B cell (primary cell): Measurements from ENCODE around the gene KCNT2. TPM values are rescaled to one million over a fixed set of nuclear protein-coding genes. Genes with fewer than 3 reads are reported as not detected.

Source experiments
- ATAC-seq: fragments of 200-7000 bp; cut with Tn5 transposase; one replicate; pipeline ENCODE4 v1.10.0; 2021; ENCODE audit warnings: low read depth, mild to moderate bottlenecking, moderate number of reproducible peaks, moderate library complexity
- CTCF ChIA-PET: fragments of 350-600 bp; sonication (Branson Sonifier 250); formaldehyde crosslinking; loops from one replicate; lab custom pipeline; 2021; ENCODE audit warnings: antibody characterized with exemption, inconsistent platforms; lab: Charles Lee
- POLR2A ChIA-PET: fragments of 350-600 bp; sonication (Branson Sonifier 250); formaldehyde crosslinking; loops from one replicate; lab custom pipeline; 2021; ENCODE audit warnings: antibody characterized with exemption; lab: Charles Lee
- DNase-seq: peaks from one replicate; pipeline ENCODE4 v3.0.0; 2013
- H2AFZ ChIP-seq: 2 replicates; pipeline ENCODE4 v1.6.1; 2012; ENCODE audit warnings: mild to moderate bottlenecking, low read depth, low read length; ENCODE audit not compliant: insufficient read depth, poor library complexity, severe bottlenecking
- H3K27ac ChIP-seq, 2 donors: 1 replicate in 1 of 2; 2 replicates in 1 of 2; pipeline ENCODE4 v1.5.1; 2012 to 2013; ENCODE audit warnings: low read length in 2 of 2, mild to moderate bottlenecking in 2 of 2, moderate library complexity in 1 of 2
- H3K27me3 ChIP-seq, 4 experiments: fragments of 200-600 bp in 1 of 4; sonication (generic) in 1 of 4; replicated peaks in 1 of 4; 1 replicate in 2 of 4; 2 replicates in 2 of 4; pipeline versions ENCODE4 v1.6.1 to v1.7.0; 2013 to 2016; ENCODE audit warnings: low read length in 3 of 4, mild to moderate bottlenecking in 2 of 4, mixed read lengths in 1 of 4, moderate library complexity in 1 of 4; ENCODE audit not compliant: insufficient read depth in 4 of 4, control insufficient read depth in 3 of 4; ENCODE audit errors: control extremely low read depth in 1 of 4
- H3K36me3 ChIP-seq, 2 experiments: replicated peaks in 1 of 2; 1 replicate in 1 of 2; 2 replicates in 1 of 2; pipeline versions ENCODE4 v1.6.1 to v1.7.1; 2013; ENCODE audit warnings: low read length in 1 of 2; ENCODE audit not compliant: insufficient read depth in 2 of 2, control insufficient read depth in 1 of 2; ENCODE audit errors: control extremely low read depth in 1 of 2, extremely low read depth in 1 of 2
- H3K4me1 ChIP-seq, 2 donors: fragments of 200-600 bp in 1 of 2; sonication (generic) in 1 of 2; 1 replicate in 1 of 2; 2 replicates in 1 of 2; pipeline versions ENCODE4 v1.5.1 to v1.6.1; 2013 to 2017; ENCODE audit warnings: low read length in 2 of 2; ENCODE audit not compliant: control insufficient read depth in 2 of 2, insufficient read depth in 2 of 2
- H3K4me2 ChIP-seq: replicated peaks from 2 replicates; pipeline ENCODE3; 2012; ENCODE audit warnings: mild to moderate bottlenecking, low read depth, low read length; ENCODE audit not compliant: poor library complexity, severe bottlenecking
- H3K4me3 ChIP-seq, 5 experiments: fragments of 200-600 bp in 1 of 5; sonication (generic) in 1 of 5; 1 replicate in 3 of 5; 2 replicates in 2 of 5; pipeline versions ENCODE4 v1.5.1 to v1.7.0; 2011 to 2016; ENCODE audit warnings: low read length in 4 of 5, mild to moderate bottlenecking in 4 of 5, low read depth in 2 of 5, control low read depth in 1 of 5, moderate library complexity in 1 of 5; ENCODE audit not compliant: insufficient read depth in 1 of 5; ENCODE audit errors: control extremely low read depth in 1 of 5, extremely low read depth in 1 of 5
- H3K79me2 ChIP-seq: fragments of 200-600 bp; sonication (generic); one replicate; pipeline ENCODE4 v1.6.0; 2016; ENCODE audit warnings: low read length; ENCODE audit not compliant: control insufficient read depth, insufficient read depth
- H3K9ac ChIP-seq: fragments of 200-600 bp; sonication (generic); 2 replicates; pipeline ENCODE4 v1.6.1; 2017; ENCODE audit warnings: mild to moderate bottlenecking, low read length, moderate library complexity
- H3K9me3 ChIP-seq, 3 donors: one replicate each; pipeline versions ENCODE4 v1.6.1 to v1.7.1; 2013; ENCODE audit warnings: low read length in 2 of 3; ENCODE audit not compliant: control insufficient read depth in 2 of 3, insufficient read depth in 1 of 3; ENCODE audit errors: control extremely low read depth in 1 of 3
- H4K20me1 ChIP-seq: 2 replicates; pipeline ENCODE4 v1.6.0; 2012; ENCODE audit warnings: mild to moderate bottlenecking, low read length; ENCODE audit not compliant: insufficient read depth, control insufficient read depth, poor library complexity, severe bottlenecking
- H3K27ac Mint-ChIP-seq: one replicate; pipeline ENCODE4 v1.8.0; 2021; ENCODE audit warnings: mixed read lengths
- H3K27me3 Mint-ChIP-seq: one replicate; pipeline ENCODE4 v1.8.0; 2021; ENCODE audit warnings: mixed read lengths
- H3K4me1 Mint-ChIP-seq: one replicate; pipeline ENCODE4 v1.8.0; 2021; ENCODE audit warnings: mixed read lengths
- H3K4me3 Mint-ChIP-seq: one replicate; pipeline ENCODE4 v1.8.0; 2021; ENCODE audit warnings: mixed read lengths
- H3K9me3 Mint-ChIP-seq: one replicate; pipeline ENCODE4 v1.8.0; 2022; ENCODE audit warnings: mixed read lengths; ENCODE audit not compliant: insufficient read depth
- CTCF ChIP-seq: fragments of 200-600 bp; IDR thresholded peaks from one replicate; pipeline ENCODE4 v1.8.0; 2022; ENCODE audit warnings: antibody characterized with exemption, mild to moderate bottlenecking
- EZH2 ChIP-seq: IDR thresholded peaks from 2 replicates; pipeline ENCODE4 v1.6.1; 2012; ENCODE audit warnings: borderline replicate concordance, low read depth, mild to moderate bottlenecking, moderate library complexity, low read length; ENCODE audit not compliant: insufficient read depth, poor library complexity, severe bottlenecking
- WGBS: methylation state at CpG from one replicate; pipeline ENCODE4 v1.1.5; 2013; ENCODE audit warnings: missing lambda C conversion rate; ENCODE audit not compliant: insufficient coverage; 5-methylcytosine and 5-hydroxymethylcytosine counted together
- intact Hi-C: fragments of 100-400 bp; cut with micrococcal nuclease; formaldehyde crosslinking; loops from one replicate; pipeline ENCODE4 v1.10.0; 2022
- polyA plus RNA-seq: library from polyadenylated mRNA; depleted of rRNA; stranded (reverse); fragments of >200 nt; gene quantifications from 2 replicates; pipeline ENCODE4 v1.2.3, GENCODE V29; 2012
- total RNA-seq, 2 donors: library from RNA; stranded (reverse); fragments of 120-200 nt in 1 of 2; gene quantifications; 1 replicate in 1 of 2; 2 replicates in 1 of 2; pipeline versions ENCODE4 v1.2.3 to v1.2.4, GENCODE V29; 2013 to 2022

Gene KCNT2
- total and polyA plus RNA-seq, 2 donors (not counting 1 experiment from before 2014, with no cell fraction given): not detected

DNA sequence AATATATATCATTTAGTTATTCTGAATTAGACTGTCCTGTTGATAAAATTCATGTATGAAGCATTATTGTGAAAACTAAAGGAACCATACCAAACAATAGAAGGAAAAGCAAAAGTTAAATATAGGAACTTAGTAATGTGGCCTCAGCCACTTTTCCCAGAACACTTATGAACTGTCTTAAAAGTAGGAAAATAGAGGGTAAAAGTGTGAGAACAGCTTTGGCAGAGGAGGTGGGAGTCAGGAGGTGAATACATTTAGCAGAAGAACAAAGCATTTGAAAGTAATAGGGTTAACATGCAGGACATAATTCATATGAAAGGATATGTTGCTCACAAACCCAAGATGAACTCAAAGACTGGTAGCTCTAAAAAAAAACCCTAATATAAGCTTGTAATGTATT is 121.9 kb downstream of the KCNT2 start:
- intact Hi-C loops: no loop called here
- CTCF ChIA-PET: no interaction called here
- no peaks in the 10 kb centered on the region for H3K27me3 ChIP-seq
- no peak overlapping the region for H3K4me3 ChIP-seq
- TF ChIP-seq EZH2 (no peak), CTCF (no peak)
- H3K4me2 ChIP-seq: no peak overlapping the region
- no peak overlapping the region for H2AFZ ChIP-seq
- no peaks in the 10 kb centered on the region for H3K79me2 ChIP-seq
- Mint-ChIP-seq H3K27ac (no peak overlapping the region), H3K9me3 (peaks cover 3% of the 10 kb centered on the region), H3K27me3 (no peaks in the 10 kb centered on the region), H3K4me1 (no peaks in the 10 kb centered on the region), H3K4me3 (no peak overlapping the region)
- H3K27ac ChIP-seq: no peak overlapping the region
- H3K9me3 ChIP-seq: no peaks in the 10 kb centered on the region
- H3K9ac ChIP-seq: no peak overlapping the region
- POLR2A ChIA-PET: no interaction called here
- no peaks in the 10 kb centered on the region for H4K20me1 ChIP-seq
- H3K36me3 ChIP-seq: no peaks in the 10 kb centered on the region
- H3K4me1 ChIP-seq: no peaks in the 10 kb centered on the region
- no peak for DNase-seq
- no peak for ATAC-seq

GRCh38 chr1:196481616-196482015 is 126.6 kb downstream of the KCNT2 start:
- H3K4me1 Mint-ChIP-seq: no peaks in the 10 kb centered on the region
- ATAC-seq (no peak), DNase-seq (no peak)
- no peak for TF ChIP-seq EZH2
- no peak for TF ChIP-seq CTCF
- H3K27me3 Mint-ChIP-seq: no peaks in the 10 kb centered on the region
- Histone ChIP-seq H3K27me3 (no peaks in the 10 kb centered on the region), H2AFZ (no peak overlapping the region), H3K9me3 (no peaks in the 10 kb centered on the region), H3K9ac (no peak overlapping the region), H3K36me3 (no peaks in the 10 kb centered on the region), H3K4me3 (no peak overlapping the region), H3K27ac (no peak overlapping the region), H4K20me1 (no peaks in the 10 kb centered on the region), H3K79me2 (no peaks in the 10 kb centered on the region), H3K4me2 (no peak overlapping the region), H3K4me1 (no peaks in the 10 kb centered on the region)
- ChIA-PET CTCF (no interaction called here), POLR2A (no interaction called here)
- WGBS: no CpG with 5 or more reads among the region's 2 CpGs
- no peak overlapping the region for H3K27ac Mint-ChIP-seq
- intact Hi-C loops: no loop called here
- no peak overlapping the region for H3K4me3 Mint-ChIP-seq
- peaks cover 3% of the 10 kb centered on the region for H3K9me3 Mint-ChIP-seq
